ENCODE results near the gene BST1. TPM values are rescaled to one million over a fixed set of nuclear protein-coding genes. Genes with fewer than 3 reads are reported as not detected.
A peak's percentile ranks its signal among the peaks of the same experiment; 100 is the strongest.

Gene BST1
- total and polyA plus RNA-seq, 2 of the 8 experiments (the other 6 are each of a cell fraction or from before 2014, with no cell fraction given): 0.52 to 0.54 TPM

DNA sequence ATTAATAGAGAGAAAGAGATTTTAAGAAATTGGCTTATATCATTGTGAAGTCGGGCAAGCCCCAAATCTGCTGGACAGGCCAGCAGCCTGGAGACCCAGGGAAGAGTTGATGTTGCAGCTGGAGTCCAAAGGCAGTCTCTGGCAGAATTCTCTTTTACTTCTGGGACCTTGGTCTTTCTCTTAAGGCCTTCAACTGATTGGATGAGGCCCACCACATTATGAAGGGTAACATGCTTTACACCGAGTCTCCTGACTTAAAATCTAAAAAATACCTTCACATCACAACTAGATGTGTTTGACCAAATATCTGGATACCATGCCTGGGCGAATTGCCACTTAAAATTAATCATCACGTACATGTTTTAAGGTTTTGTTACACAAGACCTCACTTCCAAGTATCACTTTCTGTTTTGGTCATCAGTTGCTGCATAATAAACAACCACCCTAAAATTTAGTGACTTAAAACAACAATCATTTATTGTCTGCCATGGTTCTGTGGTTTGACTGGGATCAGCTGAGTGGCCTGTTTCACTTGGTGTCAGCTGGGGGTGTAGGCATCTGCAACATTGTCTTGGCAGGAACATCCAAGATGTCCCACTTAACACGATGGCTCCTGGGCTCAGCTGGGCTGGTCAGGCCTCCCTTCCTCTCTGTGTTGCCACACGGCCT is 78.7 kb downstream of the BST1 start:
- H4K20me1 ChIP-seq (replicated peaks in 1 of 2; ENCODE audit: control insufficient read depth in 1 of 2, insufficient read depth in 2 of 2, low read length in 2 of 2): peaks cover 0 to 2% of the 10 kb centered on the region in 2 experiments
- H3K79me2 ChIP-seq (ENCODE audit: control insufficient read depth in 1 of 2, insufficient read depth in 2 of 2, low read length in 2 of 2): no peaks in the 10 kb centered on the region
- H4K5ac ChIP-seq (ENCODE audit: insufficient read length, low read depth, low read length): no peak overlapping the region
- H3K18ac ChIP-seq (ENCODE audit: extremely low read depth, low read length): no peak overlapping the region
- H2AK5ac ChIP-seq (ENCODE audit: low read depth, low read length): no peak overlapping the region
- no peak overlapping the region for H2BK5ac ChIP-seq (ENCODE audit: low read depth, low read length)
- peaks cover 13 to 30% (median 25%) of the 10 kb centered on the region in 4 experiments for H3K27me3 ChIP-seq (replicated peaks in 1 of 4; ENCODE audit: control insufficient read depth in 3 of 4, extremely low read depth in 1 of 4, insufficient read depth in 3 of 4, low read length in 3 of 4)
- no peak overlapping the region for H3K4me3 ChIP-seq (ENCODE audit: extremely low read depth in 1 of 4, insufficient read depth in 2 of 4, low read depth in 3 of 4, low read length in 4 of 4)
- no peak overlapping the region for H2BK20ac ChIP-seq (ENCODE audit: low read length)
- H3K4me1 ChIP-seq (replicated peaks in 1 of 4; ENCODE audit: control insufficient read depth in 3 of 4, insufficient read depth in 4 of 4, low read length in 3 of 4): peaks cover 0 to 4% (median under 1%) of the 10 kb centered on the region in 4 experiments; a peak in 3 of 7 replicates
- no peak overlapping the region for H3K9ac ChIP-seq (replicated peaks in 1 of 4; ENCODE audit: extremely low read depth in 1 of 4, low read depth in 3 of 4, low read length in 3 of 4)
- H2BK12ac ChIP-seq (ENCODE audit: low read depth, low read length): no peak overlapping the region
- H3K23ac ChIP-seq (ENCODE audit: insufficient read length): no peak overlapping the region
- peaks cover 2% of the 10 kb centered on the region in 2 experiments; a peak in 2 of 4 replicates for H3K9me3 ChIP-seq (ENCODE audit: insufficient read depth in 2 of 2, low read depth in 1 of 2, low read length in 1 of 2)
- no peaks in the 10 kb centered on the region for H3K79me1 ChIP-seq (ENCODE audit: low read depth, low read length)
- no peak overlapping the region for H3K4ac ChIP-seq (replicated peaks; ENCODE audit: insufficient read length, low read depth, low read length)
- no peak overlapping the region for H2BK120ac ChIP-seq (replicated peaks; ENCODE audit: low read depth, low read length)
- no peaks in the 10 kb centered on the region; a peak in 1 of 8 replicates for H3K36me3 ChIP-seq (ENCODE audit: control insufficient read depth in 2 of 4, insufficient read depth in 4 of 4, low read length in 3 of 4)
- WGBS, 2 experiments (ENCODE audit: extremely low coverage in 1 of 2, insufficient coverage in 1 of 2, insufficient read length in 1 of 2, insufficient replicate concordance in 2 of 2, low coverage in 1 of 2, low lambda C conversion rate in 2 of 2, missing lambda C conversion rate in 1 of 2): 84% methylated on average over 6 of the region's 6 CpGs; no CpG with 5 or more reads in 1 of the 2 experiments
- H2AFZ ChIP-seq (ENCODE audit: low read length): no peak overlapping the region
- no peak overlapping the region for H4K8ac ChIP-seq (ENCODE audit: extremely low read depth, insufficient read depth, low read length)
- H3K4me2 ChIP-seq (ENCODE audit: insufficient read depth in 1 of 2, low read depth in 2 of 2, low read length in 2 of 2): no peak overlapping the region
- H3K56ac ChIP-seq (replicated peaks; ENCODE audit: insufficient read length, low read depth, low read length): no peak overlapping the region
- no peak overlapping the region for H3K14ac ChIP-seq (ENCODE audit: insufficient read length)
- FAIRE-seq: no peak
- H3K27ac ChIP-seq (ENCODE audit: low read depth, low read length): no peak overlapping the region
- H2BK15ac ChIP-seq (ENCODE audit: low read length): peak overlapping the region; percentile 20; the same call in 1 of the 2 replicates
- H4K91ac ChIP-seq (replicated peaks; ENCODE audit: insufficient read length, low read length): no peak overlapping the region
- DNase-seq (ENCODE audit: low read depth in 1 of 2, low spot score in 2 of 2): no peak
- ChIA-PET CTCF (ENCODE audit: partially characterized antibody) (interaction anchor here (2.3 kb wide), 1 partner anchor 11 kb away, joined by 8 read pairs; no protein-coding TSS in a partner anchor), POLR2A (ENCODE audit: partially characterized antibody) (interaction anchor here (0.6 kb wide), 1 partner anchor 257 kb away, joined by 4 read pairs; no protein-coding TSS in a partner anchor)
- peaks cover 11% of the 10 kb centered on the region for H3K23me2 ChIP-seq (ENCODE audit: low read depth, low read length)
- TF ChIP-seq POLR2AphosphoS5 (IDR thresholded peaks at IDR 0.05; ENCODE audit: low read depth, low read length): no peak
- TF ChIP-seq, protein P1, sequence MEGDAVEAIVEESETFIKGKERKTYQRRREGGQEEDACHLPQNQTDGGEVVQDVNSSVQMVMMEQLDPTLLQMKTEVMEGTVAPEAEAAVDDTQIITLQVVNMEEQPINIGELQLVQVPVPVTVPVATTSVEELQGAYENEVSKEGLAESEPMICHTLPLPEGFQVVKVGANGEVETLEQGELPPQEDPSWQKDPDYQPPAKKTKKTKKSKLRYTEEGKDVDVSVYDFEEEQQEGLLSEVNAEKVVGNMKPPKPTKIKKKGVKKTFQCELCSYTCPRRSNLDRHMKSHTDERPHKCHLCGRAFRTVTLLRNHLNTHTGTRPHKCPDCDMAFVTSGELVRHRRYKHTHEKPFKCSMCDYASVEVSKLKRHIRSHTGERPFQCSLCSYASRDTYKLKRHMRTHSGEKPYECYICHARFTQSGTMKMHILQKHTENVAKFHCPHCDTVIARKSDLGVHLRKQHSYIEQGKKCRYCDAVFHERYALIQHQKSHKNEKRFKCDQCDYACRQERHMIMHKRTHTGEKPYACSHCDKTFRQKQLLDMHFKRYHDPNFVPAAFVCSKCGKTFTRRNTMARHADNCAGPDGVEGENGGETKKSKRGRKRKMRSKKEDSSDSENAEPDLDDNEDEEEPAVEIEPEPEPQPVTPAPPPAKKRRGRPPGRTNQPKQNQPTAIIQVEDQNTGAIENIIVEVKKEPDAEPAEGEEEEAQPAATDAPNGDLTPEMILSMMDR (IDR thresholded peaks at IDR 0.05; ENCODE audit: control extremely low read depth in 1 of 3, insufficient read depth in 1 of 3, low read depth in 1 of 3, low read length in 3 of 3): no peak
- no peak for TF ChIP-seq TCF12 (IDR thresholded peaks at IDR 0.05; ENCODE audit: low read depth, low read length)
- no peak for TF ChIP-seq KDM1A (IDR thresholded peaks at IDR 0.05; ENCODE audit: borderline replicate concordance, low read length)
- no peak for TF ChIP-seq BCL11A (IDR thresholded peaks at IDR 0.05; ENCODE audit: low read depth in 2 of 2, low read length in 2 of 2)
- no peak for TF ChIP-seq HDAC6 (IDR thresholded peaks at IDR 0.05; ENCODE audit: low read depth, low read length)
- no peak for TF ChIP-seq ZNF274 (IDR thresholded peaks at IDR 0.05; ENCODE audit: borderline replicate concordance, extremely low read depth, low read length)
- TF ChIP-seq SUZ12 (IDR thresholded peaks at IDR 0.05; ENCODE audit: low read length): no peak
- TF ChIP-seq PHF8 (conservative IDR thresholded peaks at IDR 0.05; ENCODE audit: low read depth, low read length): no peak
- no peak for TF ChIP-seq ASH2L (IDR thresholded peaks at IDR 0.05; ENCODE audit: low read length)
